ENCODE measurements around the gene LGALS3BP.
A peak's percentile ranks its signal among the peaks of the same experiment; 100 is the strongest.

The LGALS3BP gene

GRCh38 chr17:78991906-78992532, 12.3 kb upstream of the LGALS3BP start:
- DNase-seq (ENCODE audit: low spot score) (no peak), ATAC-seq (ENCODE audit: low read depth) (no peak)
- no peaks in the 10 kb centered on the region for H3K9me3 ChIP-seq (ENCODE audit: severe bottlenecking)
- H3K27me3 ChIP-seq (ENCODE audit: insufficient read depth, poor library complexity, severe bottlenecking) = no peaks in the 10 kb centered on the region
- peaks cover 65% of the 10 kb centered on the region for H3K36me3 ChIP-seq (ENCODE audit: low read depth)
- H3K4me3 ChIP-seq (ENCODE audit: severe bottlenecking) = no peak overlapping the region
- peaks cover 22% of the 10 kb centered on the region for H3K4me1 ChIP-seq (ENCODE audit: insufficient read depth, poor library complexity, severe bottlenecking)
- no peak overlapping the region for H3K27ac ChIP-seq (ENCODE audit: poor library complexity, severe bottlenecking)
- no peak for TF ChIP-seq CTCF (IDR thresholded peaks at IDR 0.05; ENCODE audit: poor library complexity, severe bottlenecking)

GRCh38 chr17:78991017-78991738, 11.5 kb upstream of the LGALS3BP start:
- no peak for TF ChIP-seq CTCF (IDR thresholded peaks at IDR 0.05; ENCODE audit: poor library complexity, severe bottlenecking)
- Histone ChIP-seq H3K4me3 (ENCODE audit: severe bottlenecking) (no peak overlapping the region), H3K36me3 (ENCODE audit: low read depth) (peaks cover 57% of the 10 kb centered on the region), H3K27ac (ENCODE audit: poor library complexity, severe bottlenecking) (no peak overlapping the region), H3K9me3 (ENCODE audit: severe bottlenecking) (no peaks in the 10 kb centered on the region), H3K4me1 (ENCODE audit: insufficient read depth, poor library complexity, severe bottlenecking) (peaks cover 21% of the 10 kb centered on the region), H3K27me3 (ENCODE audit: insufficient read depth, poor library complexity, severe bottlenecking) (no peaks in the 10 kb centered on the region)
- ATAC-seq (ENCODE audit: low read depth) (no peak), DNase-seq (ENCODE audit: low spot score) (peak; percentile 19)

GRCh38 chr17:78990349-78991016, 10.8 kb upstream of the LGALS3BP start:
- no peak for TF ChIP-seq CTCF (IDR thresholded peaks at IDR 0.05; ENCODE audit: poor library complexity, severe bottlenecking)
- DNase-seq (ENCODE audit: low spot score) (peak; percentile 61), ATAC-seq (ENCODE audit: low read depth) (no peak)
- Histone ChIP-seq H3K4me3 (ENCODE audit: severe bottlenecking) (no peak overlapping the region), H3K9me3 (ENCODE audit: severe bottlenecking) (no peaks in the 10 kb centered on the region), H3K36me3 (ENCODE audit: low read depth) (peaks cover 50% of the 10 kb centered on the region), H3K4me1 (ENCODE audit: insufficient read depth, poor library complexity, severe bottlenecking) (peaks cover 17% of the 10 kb centered on the region), H3K27me3 (ENCODE audit: insufficient read depth, poor library complexity, severe bottlenecking) (no peaks in the 10 kb centered on the region), H3K27ac (ENCODE audit: poor library complexity, severe bottlenecking) (no peak overlapping the region)

GRCh38 chr17:78988152-78988551, 8.4 kb upstream of the LGALS3BP start:
- ATAC-seq (ENCODE audit: low read depth) = no peak
- Histone ChIP-seq H3K4me1 (ENCODE audit: insufficient read depth, poor library complexity, severe bottlenecking) (peaks cover 17% of the 10 kb centered on the region), H3K36me3 (ENCODE audit: low read depth) (peaks cover 32% of the 10 kb centered on the region), H3K9me3 (ENCODE audit: severe bottlenecking) (no peaks in the 10 kb centered on the region), H3K27ac (ENCODE audit: poor library complexity, severe bottlenecking) (no peak overlapping the region), H3K27me3 (ENCODE audit: insufficient read depth, poor library complexity, severe bottlenecking) (no peaks in the 10 kb centered on the region), H3K4me3 (ENCODE audit: severe bottlenecking) (no peak overlapping the region)
- no peak for DNase-seq (ENCODE audit: low spot score)
- TF ChIP-seq CTCF (IDR thresholded peaks at IDR 0.05; ENCODE audit: poor library complexity, severe bottlenecking) = no peak
